ENCODE data around the gene WDFY3. TPM values are rescaled to one million over a fixed set of nuclear protein-coding genes. Genes with fewer than 3 reads are reported as not detected.

WDFY3 gene
- total RNA-seq, 5 donors from 2014 or later (not counting 1 experiment from before 2014, with no cell fraction given): 0.47 to 1.3 (median 0.68) TPM

DNA sequence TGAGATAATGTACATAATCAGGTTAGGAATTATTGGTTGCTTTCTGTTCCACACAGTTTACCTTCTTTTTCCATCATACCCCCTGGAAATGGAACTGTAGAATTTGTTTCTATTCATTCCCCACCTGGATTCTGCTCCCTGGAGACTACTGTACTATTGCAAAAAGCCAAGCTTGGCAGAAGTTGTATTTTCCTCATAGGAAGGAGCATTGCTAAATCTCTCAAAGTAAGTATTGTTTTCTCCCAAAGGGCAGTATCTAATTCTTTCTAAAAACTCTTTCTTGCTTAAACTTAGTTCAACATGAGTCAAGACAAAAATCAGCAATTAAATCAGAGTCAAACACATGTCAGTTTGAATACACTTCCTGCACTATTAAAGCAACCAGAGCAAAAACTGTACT lies 247.4 kb downstream of the WDFY3 start:
- no peaks in the 10 kb centered on the region for H3K27me3 ChIP-seq (replicated peaks in 1 of 2; ENCODE audit: control insufficient read depth in 2 of 2, extremely low read depth in 1 of 2, insufficient read depth in 2 of 2, low read length in 1 of 2)
- no peaks in the 10 kb centered on the region for H3K4me1 ChIP-seq (ENCODE audit: control insufficient read depth in 1 of 2, extremely low read depth in 1 of 2, insufficient read depth in 2 of 2, low read length in 2 of 2)
- no peak overlapping the region for H3K27ac ChIP-seq (ENCODE audit: low read length)
- no peaks in the 10 kb centered on the region for H3K9me3 ChIP-seq
- Mint-ChIP-seq H3K27ac (no peak overlapping the region), H3K36me3 (no peaks in the 10 kb centered on the region), H3K4me3 (no peak overlapping the region), H3K9me3 (no peaks in the 10 kb centered on the region), H3K4me1 (no peaks in the 10 kb centered on the region), H3K27me3 (peaks cover 0 to 3% of the 10 kb centered on the region in 2 donors)
- POLR2A ChIA-PET: no interaction called here
- no peaks in the 10 kb centered on the region for H3K36me3 ChIP-seq (ENCODE audit: control insufficient read depth in 2 of 2, extremely low read depth in 1 of 2, insufficient read depth in 1 of 2, low read length in 1 of 2)
- no peak overlapping the region for H3K4me3 ChIP-seq (ENCODE audit: control insufficient read depth in 1 of 2, extremely low read depth in 1 of 2, low read length in 1 of 2)
- ATAC-seq (replicated peaks in 1 of 4) (no peak), DNase-seq (no peak)
- CTCF ChIA-PET: no interaction called here

DNA sequence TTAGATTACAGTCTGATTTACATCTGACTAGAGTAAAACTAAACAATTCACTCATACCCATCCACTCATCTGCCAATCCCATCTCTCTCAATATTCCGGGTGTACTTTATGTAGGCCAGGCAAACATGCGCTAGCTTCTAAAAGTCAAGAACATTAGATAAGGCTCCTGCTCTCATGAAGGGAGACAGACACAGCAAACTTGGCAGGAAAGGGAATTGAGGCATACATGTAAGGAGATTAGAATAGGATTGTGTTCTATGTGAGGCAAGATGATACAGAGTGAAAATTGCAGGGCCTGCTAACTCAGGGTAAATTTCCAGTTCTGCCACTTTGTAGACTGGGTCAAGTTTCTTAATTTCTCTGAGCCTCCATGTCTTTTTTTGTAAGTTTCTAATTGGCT lies 247.8 kb downstream of the WDFY3 start:
- no peak for ATAC-seq (replicated peaks in 1 of 4)
- DNase-seq: no peak
- Histone ChIP-seq H3K4me1 (ENCODE audit: control insufficient read depth in 1 of 2, extremely low read depth in 1 of 2, insufficient read depth in 2 of 2, low read length in 2 of 2) (no peaks in the 10 kb centered on the region), H3K27ac (ENCODE audit: low read length) (no peak overlapping the region), H3K9me3 (no peaks in the 10 kb centered on the region), H3K27me3 (replicated peaks in 1 of 2; ENCODE audit: control insufficient read depth in 2 of 2, extremely low read depth in 1 of 2, insufficient read depth in 2 of 2, low read length in 1 of 2) (no peaks in the 10 kb centered on the region), H3K36me3 (ENCODE audit: control insufficient read depth in 2 of 2, extremely low read depth in 1 of 2, insufficient read depth in 1 of 2, low read length in 1 of 2) (no peaks in the 10 kb centered on the region), H3K4me3 (ENCODE audit: control insufficient read depth in 1 of 2, extremely low read depth in 1 of 2, low read length in 1 of 2) (no peak overlapping the region)
- CTCF ChIA-PET: interaction anchor here in 1 of 2 donors (0.9 kb wide), 1 partner anchor 12 kb away, joined by 3 read pairs; no protein-coding TSS in a partner anchor
- no peaks in the 10 kb centered on the region for H3K9me3 Mint-ChIP-seq
- H3K4me1 Mint-ChIP-seq: no peaks in the 10 kb centered on the region
- POLR2A ChIA-PET: no interaction called here
- 83% methylated on average over 1 of the region's 2 CpGs for WGBS (ENCODE audit: insufficient coverage)
- H3K27me3 Mint-ChIP-seq: peaks cover 0 to 3% of the 10 kb centered on the region in 2 donors
- no peak overlapping the region for H3K4me3 Mint-ChIP-seq
- no peaks in the 10 kb centered on the region for H3K36me3 Mint-ChIP-seq
- no peak overlapping the region for H3K27ac Mint-ChIP-seq

DNA sequence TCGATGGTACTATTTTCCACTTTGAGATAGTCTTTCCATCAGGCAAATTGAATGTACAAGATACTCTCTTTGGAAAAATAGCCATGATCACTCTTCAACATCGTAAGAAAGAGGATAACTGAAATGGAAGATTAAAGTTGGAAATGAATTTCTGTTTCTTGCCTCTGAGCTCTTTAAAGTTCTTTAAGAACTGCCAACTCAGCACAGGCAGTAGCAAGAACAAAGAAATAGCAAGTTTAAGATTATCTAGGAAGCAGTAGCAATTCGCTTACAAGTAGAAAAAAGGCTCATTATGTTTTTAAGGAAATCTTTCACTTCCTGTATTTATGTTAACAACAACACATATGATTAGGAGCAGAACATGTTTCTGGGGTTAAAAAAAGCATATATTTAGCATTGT lies 255.9 kb downstream of the WDFY3 start:
- Histone ChIP-seq H3K27me3 (replicated peaks in 1 of 2; ENCODE audit: control insufficient read depth in 2 of 2, extremely low read depth in 1 of 2, insufficient read depth in 2 of 2, low read length in 1 of 2) (peaks cover 0 to 3% of the 10 kb centered on the region in 2 experiments), H3K4me1 (ENCODE audit: control insufficient read depth in 1 of 2, extremely low read depth in 1 of 2, insufficient read depth in 2 of 2, low read length in 2 of 2) (no peaks in the 10 kb centered on the region), H3K27ac (ENCODE audit: low read length) (no peak overlapping the region), H3K4me3 (ENCODE audit: control insufficient read depth in 1 of 2, extremely low read depth in 1 of 2, low read length in 1 of 2) (no peak overlapping the region), H3K36me3 (ENCODE audit: control insufficient read depth in 2 of 2, extremely low read depth in 1 of 2, insufficient read depth in 1 of 2, low read length in 1 of 2) (no peaks in the 10 kb centered on the region), H3K9me3 (no peaks in the 10 kb centered on the region)
- H3K27ac Mint-ChIP-seq: no peak overlapping the region
- H3K27me3 Mint-ChIP-seq: peaks cover 0 to under 1% of the 10 kb centered on the region in 2 donors
- DNase-seq (no peak), ATAC-seq (replicated peaks in 1 of 4) (no peak)
- no peak overlapping the region for H3K4me3 Mint-ChIP-seq
- POLR2A ChIA-PET: no interaction called here
- H3K36me3 Mint-ChIP-seq: no peaks in the 10 kb centered on the region
- no peaks in the 10 kb centered on the region for H3K9me3 Mint-ChIP-seq
- H3K4me1 Mint-ChIP-seq: no peaks in the 10 kb centered on the region
- CTCF ChIA-PET: no interaction called here
- WGBS (ENCODE audit: insufficient coverage): no CpG with 5 or more reads among the region's 3 CpGs

DNA sequence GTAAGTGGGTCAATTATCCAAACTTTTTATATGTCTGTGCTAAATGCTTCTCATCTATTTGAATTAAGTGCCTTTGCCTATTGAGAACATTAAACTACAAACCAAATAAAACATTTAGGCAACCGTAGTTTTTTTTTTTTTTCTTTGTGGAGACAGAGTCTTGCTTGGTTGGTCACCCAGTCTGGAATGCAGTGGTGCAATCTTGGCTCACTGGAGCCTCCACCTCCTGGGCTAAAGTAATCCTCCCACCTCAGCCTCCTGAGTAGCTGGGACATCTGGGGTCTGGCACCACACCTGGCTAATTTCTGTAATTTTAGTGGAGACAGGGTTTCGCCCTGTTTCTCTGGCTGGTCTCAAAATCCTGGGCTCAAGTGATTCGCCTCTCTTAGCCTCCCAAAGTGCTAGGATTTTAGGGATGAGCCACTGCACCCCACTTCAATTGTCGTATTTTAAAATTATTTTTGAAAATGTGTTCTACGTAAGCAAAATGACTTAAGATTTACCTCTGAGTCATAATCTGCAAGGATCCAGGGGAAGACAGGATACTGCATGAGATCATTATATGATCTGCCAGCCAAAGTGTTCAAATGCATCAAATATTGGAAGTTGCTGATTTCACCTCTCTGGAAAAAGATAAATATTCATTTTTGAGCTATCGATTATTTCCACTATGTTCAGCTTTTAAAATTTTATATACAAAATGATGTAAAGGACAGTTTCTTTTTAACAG lies 257.9 kb downstream of the WDFY3 start:
- no peak for DNase-seq
- WGBS (ENCODE audit: insufficient coverage): 75% methylated on average over 4 of the region's 6 CpGs
- H3K36me3 Mint-ChIP-seq: no peaks in the 10 kb centered on the region
- Histone ChIP-seq H3K4me3 (ENCODE audit: control insufficient read depth in 1 of 2, extremely low read depth in 1 of 2, low read length in 1 of 2) (no peak overlapping the region), H3K27ac (ENCODE audit: low read length) (no peak overlapping the region), H3K4me1 (ENCODE audit: control insufficient read depth in 1 of 2, extremely low read depth in 1 of 2, insufficient read depth in 2 of 2, low read length in 2 of 2) (no peaks in the 10 kb centered on the region), H3K9me3 (no peaks in the 10 kb centered on the region), H3K27me3 (replicated peaks in 1 of 2; ENCODE audit: control insufficient read depth in 2 of 2, extremely low read depth in 1 of 2, insufficient read depth in 2 of 2, low read length in 1 of 2) (peaks cover 0 to 3% of the 10 kb centered on the region in 2 experiments), H3K36me3 (ENCODE audit: control insufficient read depth in 2 of 2, extremely low read depth in 1 of 2, insufficient read depth in 1 of 2, low read length in 1 of 2) (no peaks in the 10 kb centered on the region)
- no peak for ATAC-seq (replicated peaks in 1 of 4)
- no peak overlapping the region for H3K27ac Mint-ChIP-seq
- no peaks in the 10 kb centered on the region for H3K9me3 Mint-ChIP-seq
- ChIA-PET CTCF (no interaction called here), POLR2A (no interaction called here)
- peaks cover 0 to 5% of the 10 kb centered on the region in 2 donors for H3K27me3 Mint-ChIP-seq
- no peaks in the 10 kb centered on the region for H3K4me1 Mint-ChIP-seq
- no peak overlapping the region for H3K4me3 Mint-ChIP-seq

DNA sequence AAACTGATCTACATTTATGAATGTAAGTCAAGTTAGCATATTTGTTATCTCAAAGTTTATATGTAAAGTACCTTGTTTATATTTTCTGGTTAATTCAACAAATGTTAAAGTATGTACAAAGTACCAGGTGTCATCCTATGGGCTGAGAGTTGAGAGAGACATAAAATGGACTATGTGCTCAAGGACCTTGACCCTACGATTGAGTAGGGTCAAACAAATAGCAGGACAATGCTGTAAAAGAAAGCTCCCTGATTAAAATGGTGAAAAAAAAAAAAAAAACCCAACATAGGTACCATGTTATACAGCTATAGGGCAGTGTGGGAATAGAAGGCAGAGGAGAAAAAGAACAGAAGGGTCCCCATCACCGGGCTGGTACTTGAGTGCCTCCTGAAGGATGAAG lies 260.2 kb downstream of the WDFY3 start:
- Histone ChIP-seq H3K27ac (ENCODE audit: low read length) (no peak overlapping the region), H3K4me3 (ENCODE audit: control insufficient read depth in 1 of 2, extremely low read depth in 1 of 2, low read length in 1 of 2) (no peak overlapping the region), H3K9me3 (no peaks in the 10 kb centered on the region), H3K4me1 (ENCODE audit: control insufficient read depth in 1 of 2, extremely low read depth in 1 of 2, insufficient read depth in 2 of 2, low read length in 2 of 2) (no peaks in the 10 kb centered on the region), H3K27me3 (replicated peaks in 1 of 2; ENCODE audit: control insufficient read depth in 2 of 2, extremely low read depth in 1 of 2, insufficient read depth in 2 of 2, low read length in 1 of 2) (peaks cover 0 to 3% of the 10 kb centered on the region in 2 experiments), H3K36me3 (ENCODE audit: control insufficient read depth in 2 of 2, extremely low read depth in 1 of 2, insufficient read depth in 1 of 2, low read length in 1 of 2) (no peaks in the 10 kb centered on the region)
- WGBS (ENCODE audit: insufficient coverage): 71% methylated on average over 1 of the region's 2 CpGs
- ChIA-PET POLR2A (interaction anchor here in 1 of 2 donors (0.7 kb wide), 1 partner anchor 74 kb away, joined by 5 read pairs; no protein-coding TSS in a partner anchor), CTCF (no interaction called here)
- Mint-ChIP-seq H3K4me3 (no peak overlapping the region), H3K36me3 (no peaks in the 10 kb centered on the region), H3K27ac (no peak overlapping the region), H3K27me3 (peaks cover 0 to 8% of the 10 kb centered on the region in 2 donors), H3K9me3 (no peaks in the 10 kb centered on the region), H3K4me1 (no peaks in the 10 kb centered on the region)
- ATAC-seq (replicated peaks in 1 of 4) (no peak), DNase-seq (no peak)

DNA sequence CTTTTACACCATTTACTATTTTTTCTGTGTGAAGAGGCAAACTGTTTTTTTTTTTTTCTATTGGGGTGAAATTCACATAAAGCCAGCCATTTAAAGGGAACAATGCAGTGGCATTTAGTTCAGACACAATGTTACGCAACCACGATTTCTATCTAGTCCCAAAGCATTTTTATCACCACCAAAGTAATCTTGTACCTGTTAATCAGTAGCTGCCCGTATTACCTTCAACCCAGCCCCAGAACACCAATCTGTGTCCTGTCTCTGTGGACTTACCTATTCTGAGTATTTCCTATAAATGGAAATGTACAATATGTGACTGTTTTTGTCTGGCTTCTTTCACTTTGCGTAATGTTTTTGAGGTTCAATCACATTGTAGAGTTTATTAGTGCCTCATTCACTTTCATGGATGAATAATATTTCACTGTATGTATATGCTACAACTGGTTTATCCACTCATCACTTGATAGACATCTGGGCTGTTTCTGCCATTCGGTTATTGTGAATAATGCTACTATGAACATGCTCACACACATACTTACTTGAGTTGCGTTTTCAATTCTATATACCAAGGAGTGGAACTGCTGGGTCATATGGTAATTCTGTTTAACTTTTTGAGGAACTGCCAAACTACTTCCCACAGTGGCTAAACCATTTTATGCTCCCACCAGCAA lies 267.4 kb downstream of the WDFY3 start:
- DNase-seq: no peak
- ChIA-PET POLR2A (no interaction called here), CTCF (no interaction called here)
- H3K4me1 Mint-ChIP-seq: no peaks in the 10 kb centered on the region
- H3K4me3 Mint-ChIP-seq: no peak overlapping the region
- H3K4me3 ChIP-seq (ENCODE audit: control insufficient read depth in 1 of 2, extremely low read depth in 1 of 2, low read length in 1 of 2): no peak overlapping the region
- no CpG with 5 or more reads among the region's 6 CpGs for WGBS (ENCODE audit: insufficient coverage)
- H3K27ac Mint-ChIP-seq: no peak overlapping the region
- ATAC-seq (replicated peaks in 1 of 4): no peak
- no peaks in the 10 kb centered on the region for H3K9me3 Mint-ChIP-seq
- H3K9me3 ChIP-seq: no peaks in the 10 kb centered on the region
- no peaks in the 10 kb centered on the region for H3K4me1 ChIP-seq (ENCODE audit: control insufficient read depth in 1 of 2, extremely low read depth in 1 of 2, insufficient read depth in 2 of 2, low read length in 2 of 2)
- H3K27ac ChIP-seq (ENCODE audit: low read length): no peak overlapping the region
- H3K36me3 Mint-ChIP-seq: no peaks in the 10 kb centered on the region
- H3K27me3 Mint-ChIP-seq: peaks cover 0 to 8% of the 10 kb centered on the region in 2 donors
- no peaks in the 10 kb centered on the region for H3K36me3 ChIP-seq (ENCODE audit: control insufficient read depth in 2 of 2, extremely low read depth in 1 of 2, insufficient read depth in 1 of 2, low read length in 1 of 2)
- no peaks in the 10 kb centered on the region for H3K27me3 ChIP-seq (replicated peaks in 1 of 2; ENCODE audit: control insufficient read depth in 2 of 2, extremely low read depth in 1 of 2, insufficient read depth in 2 of 2, low read length in 1 of 2)

Measured in T-cell (primary cell).